Erythroblast (primary cell): Measurements from ENCODE around the gene YTHDF2.

Experiments used
- GATA1 ChIP-seq: IDR thresholded peaks from 2 replicates; pipeline ENCODE4 v1.6.1; 2011; ENCODE audit warnings: low read depth, mild to moderate bottlenecking, control low read depth, low read length, moderate library complexity
- POLR2A ChIP-seq: IDR thresholded peaks from 2 replicates; pipeline ENCODE4 v1.6.1; 2011; ENCODE audit warnings: mild to moderate bottlenecking, low read length

DNA sequence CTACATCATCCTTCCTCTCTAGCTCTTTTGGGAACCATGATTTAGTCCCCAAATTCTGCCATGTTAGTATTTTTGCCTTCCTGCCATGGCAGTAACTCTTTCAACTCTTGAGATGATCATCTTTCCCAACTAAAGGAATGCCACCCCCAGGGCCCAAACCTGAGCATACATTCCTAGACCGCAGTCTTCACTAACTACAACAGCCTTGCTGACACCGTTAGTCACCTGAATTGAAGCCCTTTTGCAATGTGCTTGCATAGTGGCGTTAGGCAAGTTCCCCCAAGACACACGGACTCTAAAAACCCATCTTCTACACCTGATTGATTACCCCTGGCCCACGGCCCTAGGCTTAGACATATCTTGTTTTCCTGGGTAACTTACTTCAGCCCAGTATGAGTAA, 16.4 kb upstream of the YTHDF2 start:
- TF ChIP-seq POLR2A (no peak), GATA1 (no peak)
